Smooth muscle cell (in vitro differentiated cells): ENCODE results near the gene AGAP1. TPM values are rescaled to one million over a fixed set of nuclear protein-coding genes. Genes with fewer than 3 reads are reported as not detected.
A peak's percentile ranks its signal among the peaks of the same experiment; 100 is the strongest.

ENCODE experiments used
- DNase-seq: peaks from one replicate; lab custom pipeline; 2025; ENCODE audit not compliant: unreplicated experiment; lab: John Stamatoyannopoulos, UW
- H2AFZ ChIP-seq: fragments of 200-600 bp; sonication (generic); 2 replicates; pipeline ENCODE4 v1.6.0; 2016; ENCODE audit warnings: antibody characterized with exemption, low read depth, mild to moderate bottlenecking
- H3F3A ChIP-seq: fragments of 200-600 bp; sonication (generic); 2 replicates; pipeline ENCODE4 v1.6.0; 2017; ENCODE audit warnings: antibody characterized with exemption, low read depth
- H3K27ac ChIP-seq: fragments of 200-600 bp; sonication (generic); 2 replicates; pipeline ENCODE4 v1.5.1; 2016; ENCODE audit warnings: low read depth, mild to moderate bottlenecking
- H3K27me3 ChIP-seq: fragments of 200-600 bp; sonication (generic); 2 replicates; pipeline ENCODE4 v1.6.1; 2016; ENCODE audit warnings: low read depth, mild to moderate bottlenecking
- H3K36me3 ChIP-seq: fragments of 200-600 bp; sonication (generic); 2 replicates; pipeline ENCODE4 v1.5.1; 2016; ENCODE audit warnings: low read depth
- H3K4me1 ChIP-seq: fragments of 200-600 bp; sonication (generic); 2 replicates; pipeline ENCODE4 v1.5.1; 2016; ENCODE audit warnings: low read depth
- H3K4me2 ChIP-seq: fragments of 200-600 bp; sonication (generic); 2 replicates; pipeline ENCODE4 v1.6.0; 2016; ENCODE audit warnings: mild to moderate bottlenecking
- H3K4me3 ChIP-seq: fragments of 200-600 bp; sonication (generic); 2 replicates; pipeline ENCODE4 v1.5.1; 2016; ENCODE audit warnings: mild to moderate bottlenecking
- H3K79me2 ChIP-seq: fragments of 200-600 bp; sonication (generic); 2 replicates; pipeline ENCODE4 v1.6.0; 2016; ENCODE audit warnings: low read depth, mild to moderate bottlenecking
- H3K9ac ChIP-seq: fragments of 200-600 bp; sonication (generic); 2 replicates; pipeline ENCODE4 v1.6.0; 2016; ENCODE audit warnings: low read depth
- H3K9me3 ChIP-seq: fragments of 200-600 bp; sonication (generic); replicated peaks from 2 replicates; pipeline ENCODE4 v1.5.1; 2016; ENCODE audit warnings: low read depth
- H4K20me1 ChIP-seq: fragments of 200-600 bp; sonication (generic); 2 replicates; pipeline ENCODE4 v1.6.0; 2016; ENCODE audit warnings: low read depth
- CTCF ChIP-seq: fragments of 200-600 bp; sonication (generic); IDR thresholded peaks from 2 replicates; pipeline ENCODE4 v1.5.1; 2017; ENCODE audit warnings: borderline replicate concordance, mild to moderate bottlenecking, antibody characterized with exemption; ENCODE audit not compliant: insufficient read depth, poor library complexity, severe bottlenecking
- WGBS: methylation state at CpG from one replicate; pipeline ENCODE4 v1.1.7; 2016; ENCODE audit warnings: low lambda C conversion rate; 5-methylcytosine and 5-hydroxymethylcytosine counted together
- polyA plus RNA-seq: library from polyadenylated mRNA; unstranded; fragments of >200 nt; fragmentation: Nextera tagmentation; extraction: Ambion mirVana; gene quantifications from 2 replicates; pipeline ENCODE4 v1.2.1, GENCODE V29; 2016
- total RNA-seq: library from RNA; depleted of rRNA; stranded (reverse); fragments of >200 nt; gene quantifications from 2 replicates; pipeline ENCODE4 v1.2.3, GENCODE V29; 2014

AGAP1 gene
- total and polyA plus RNA-seq, 2 experiments from 2014 or later: 3.9 to 9.8 TPM

GRCh38 chr2:235614176-235614860, 120.5 kb downstream of the AGAP1 start:
- Histone ChIP-seq H3K79me2 (peaks cover 62% of the 10 kb centered on the region), H3K9me3 (no peaks in the 10 kb centered on the region), H3K9ac (no peak overlapping the region), H3K27me3 (no peaks in the 10 kb centered on the region), H3K36me3 (no peaks in the 10 kb centered on the region), H3F3A (no peaks in the 10 kb centered on the region), H3K4me2 (no peak overlapping the region), H3K27ac (no peak overlapping the region), H2AFZ (no peak overlapping the region), H3K4me3 (no peak overlapping the region), H4K20me1 (peaks cover 98% of the 10 kb centered on the region), H3K4me1 (no peaks in the 10 kb centered on the region)
- no peak for DNase-seq
- TF ChIP-seq CTCF: no peak
- 80% methylated on average over 14 of the region's 14 CpGs for WGBS

GRCh38 chr2:235614900-235615712, 121.3 kb downstream of the AGAP1 start:
- H3K4me1 ChIP-seq: no peaks in the 10 kb centered on the region
- H3K9ac ChIP-seq: no peak overlapping the region

GRCh38 chr2:235616885-235617284, 123.0 kb downstream of the AGAP1 start:
- no peak for TF ChIP-seq CTCF
- Histone ChIP-seq H3K27ac (no peak overlapping the region), H3K4me2 (no peak overlapping the region), H4K20me1 (peaks cover 98% of the 10 kb centered on the region), H3K4me1 (no peaks in the 10 kb centered on the region), H2AFZ (no peak overlapping the region), H3K9ac (peak overlapping the region; percentile 11), H3K79me2 (peaks cover 44% of the 10 kb centered on the region), H3K4me3 (no peak overlapping the region), H3K27me3 (no peaks in the 10 kb centered on the region), H3K9me3 (no peaks in the 10 kb centered on the region), H3F3A (no peaks in the 10 kb centered on the region), H3K36me3 (no peaks in the 10 kb centered on the region)
- WGBS: 88% methylated on average over 2 of the region's 2 CpGs
- no peak for DNase-seq

More at GRCh38 chr2:235614900-235615712, 121.3 kb downstream of the AGAP1 start:
- Histone ChIP-seq H3K27me3 (no peaks in the 10 kb centered on the region), H3K4me2 (no peak overlapping the region), H4K20me1 (peaks cover 98% of the 10 kb centered on the region), H3K4me3 (no peak overlapping the region), H3K79me2 (peaks cover 55% of the 10 kb centered on the region), H3K9me3 (no peaks in the 10 kb centered on the region), H2AFZ (no peak overlapping the region), H3K27ac (no peak overlapping the region), H3K36me3 (no peaks in the 10 kb centered on the region), H3F3A (no peaks in the 10 kb centered on the region)
- TF ChIP-seq CTCF: no peak
- WGBS: 95% methylated on average over 11 of the region's 11 CpGs
- DNase-seq: no peak
